ENCODE measurements around the gene KRT84.

Gene KRT84

GRCh38 chr12:52367876-52368275, 17.6 kb downstream of the KRT84 start:
- Histone ChIP-seq H3K27ac (no peak overlapping the region), H3K79me2 (ENCODE audit: insufficient read depth, low read depth) (no peaks in the 10 kb centered on the region)

GRCh38 chr12:52366738-52367485, 18.5 kb downstream of the KRT84 start, which contains the start of gene KRT85:
Gene KRT85, minus strand, starts transcription at chr12:52367481. Its CDS starts 76 bp downstream, at chr12:52367405.
- peaks cover 89% of the 10 kb centered on the region for H3K27me3 ChIP-seq (ENCODE audit: insufficient read depth, low read depth)
- TF ChIP-seq CTCF (conservative IDR thresholded peaks at IDR 0.05; ENCODE audit: low read depth, low read length) = no peak
- H3K79me2 ChIP-seq (ENCODE audit: insufficient read depth, low read depth) = no peaks in the 10 kb centered on the region

More at GRCh38 chr12:52367876-52368275, 17.6 kb downstream of the KRT84 start:
- no peak overlapping the region for H3K4me2 ChIP-seq
- H3K9ac ChIP-seq = no peak overlapping the region
- H4K20me1 ChIP-seq (ENCODE audit: insufficient read depth) = no peaks in the 10 kb centered on the region
- H3K27me3 ChIP-seq (ENCODE audit: insufficient read depth, low read depth) = peaks cover 91% of the 10 kb centered on the region
- H3K36me3 ChIP-seq (ENCODE audit: insufficient read depth) = no peaks in the 10 kb centered on the region
- TF ChIP-seq CTCF (conservative IDR thresholded peaks at IDR 0.05; ENCODE audit: low read depth, low read length) = no peak
- no peak overlapping the region for H2AFZ ChIP-seq (ENCODE audit: low read depth)
- H3K4me1 ChIP-seq (ENCODE audit: low read depth, poor library complexity, severe bottlenecking) = no peaks in the 10 kb centered on the region
- H3K4me3 ChIP-seq (IDR thresholded peaks at IDR 0.05; ENCODE audit: insufficient read depth, low read depth, low read length) = no peak overlapping the region

GRCh38 chr12:52364901-52365489, 20.5 kb downstream of the KRT84 start:
- Histone ChIP-seq H3K36me3 (ENCODE audit: insufficient read depth) (no peaks in the 10 kb centered on the region), H4K20me1 (ENCODE audit: insufficient read depth) (no peaks in the 10 kb centered on the region), H3K4me1 (ENCODE audit: low read depth, poor library complexity, severe bottlenecking) (no peaks in the 10 kb centered on the region), H3K4me2 (no peak overlapping the region), H3K9ac (no peak overlapping the region), H3K4me3 (IDR thresholded peaks at IDR 0.05; ENCODE audit: insufficient read depth, low read depth, low read length) (no peak overlapping the region), H3K27ac (no peak overlapping the region), H3K27me3 (ENCODE audit: insufficient read depth, low read depth) (peaks cover 74% of the 10 kb centered on the region), H2AFZ (ENCODE audit: low read depth) (no peak overlapping the region), H3K79me2 (ENCODE audit: insufficient read depth, low read depth) (no peaks in the 10 kb centered on the region)
- no peak for TF ChIP-seq CTCF (conservative IDR thresholded peaks at IDR 0.05; ENCODE audit: low read depth, low read length)

More at GRCh38 chr12:52366738-52367485, 18.5 kb downstream of the KRT84 start, which contains the start of gene KRT85:
- Histone ChIP-seq H3K36me3 (ENCODE audit: insufficient read depth) (no peaks in the 10 kb centered on the region), H3K4me3 (IDR thresholded peaks at IDR 0.05; ENCODE audit: insufficient read depth, low read depth, low read length) (no peak within 1 kb of the TSS), H4K20me1 (ENCODE audit: insufficient read depth) (no peaks in the 10 kb centered on the region), H2AFZ (ENCODE audit: low read depth) (no peak within 1 kb of the TSS), H3K9ac (no peak within 1 kb of the TSS), H3K4me1 (ENCODE audit: low read depth, poor library complexity, severe bottlenecking) (no peaks in the 10 kb centered on the region), H3K4me2 (no peak within 1 kb of the TSS), H3K27ac (no peak within 1 kb of the TSS)

- Histone ChIP-seq H3K36me3 (ENCODE audit: insufficient read depth) (no peaks in the 10 kb centered on the region), H3K27ac (no peak overlapping the region), H3K4me2 (no peak overlapping the region), H3K4me1 (ENCODE audit: low read depth, poor library complexity, severe bottlenecking) (no peaks in the 10 kb centered on the region), H4K20me1 (ENCODE audit: insufficient read depth) (no peaks in the 10 kb centered on the region), H3K79me2 (ENCODE audit: insufficient read depth, low read depth) (no peaks in the 10 kb centered on the region), H3K9ac (no peak overlapping the region), H2AFZ (ENCODE audit: low read depth) (no peak overlapping the region), H3K4me3 (IDR thresholded peaks at IDR 0.05; ENCODE audit: insufficient read depth, low read depth, low read length) (no peak overlapping the region), H3K27me3 (ENCODE audit: insufficient read depth, low read depth) (peaks cover 64% of the 10 kb centered on the region)
- TF ChIP-seq CTCF (conservative IDR thresholded peaks at IDR 0.05; ENCODE audit: low read depth, low read length) = no peak
These were observed 21.4 kb downstream of the KRT84 start for GRCh38 chr12:52364061-52364460.
